Measurements from ENCODE around the gene CATSPERZ.
A peak's percentile ranks its signal among the peaks of the same experiment; 100 is the strongest.

The CATSPERZ gene

DNA sequence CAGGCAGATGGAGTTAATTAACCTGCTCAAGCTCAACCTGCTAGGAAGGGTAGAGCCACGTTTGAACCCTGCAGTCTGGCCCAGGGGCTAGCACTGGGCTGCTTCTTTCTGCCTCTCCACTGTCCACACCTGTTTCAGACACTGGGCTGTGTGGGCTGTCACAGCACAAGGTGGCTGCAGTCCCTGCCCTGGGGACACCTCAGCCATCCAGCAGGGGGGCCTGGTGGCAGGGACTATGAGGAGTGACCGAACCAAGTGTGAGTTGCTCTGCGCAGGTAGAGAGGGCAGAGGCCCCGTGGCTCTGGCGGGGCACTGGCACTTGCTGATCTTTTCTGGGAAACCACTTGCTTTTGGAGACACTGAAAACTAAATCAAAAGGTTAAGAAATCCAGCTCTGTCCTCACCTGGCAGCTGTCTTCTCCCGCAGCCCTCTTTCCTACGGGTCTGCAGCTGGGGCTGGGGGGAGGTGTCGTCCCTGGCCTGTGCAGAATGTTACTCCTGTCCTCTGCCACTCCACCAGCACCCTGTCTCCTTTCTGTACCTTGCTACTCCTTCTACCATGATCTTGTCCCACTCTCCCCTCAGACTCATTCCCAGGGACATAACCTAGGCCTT lies 21.5 kb upstream of the CATSPERZ start:
- no peaks in the 10 kb centered on the region for H3K27me3 ChIP-seq (ENCODE audit: control insufficient read depth, insufficient read depth, low read length)

GRCh38 chr11:64281957-64282770 lies 18.0 kb upstream of the CATSPERZ start:
- peaks cover 12% of the 10 kb centered on the region for H3K36me3 ChIP-seq (ENCODE audit: control insufficient read depth, insufficient read depth, low read length)
- no peak overlapping the region for H3K27ac ChIP-seq (ENCODE audit: low read depth, low read length)
- no peak overlapping the region for H3K4me3 ChIP-seq (ENCODE audit: low read depth, low read length)

More for the DNA sequence above, 21.5 kb upstream of the CATSPERZ start:
- peaks cover 20% of the 10 kb centered on the region for H3K36me3 ChIP-seq (ENCODE audit: control insufficient read depth, insufficient read depth, low read length)
- H3K27ac ChIP-seq (ENCODE audit: low read depth, low read length), result no peak overlapping the region
- no peaks in the 10 kb centered on the region for H3K9me3 ChIP-seq (ENCODE audit: control insufficient read depth, insufficient read depth, low read depth, low read length)
- peaks cover 14% of the 10 kb centered on the region; the same call in 1 of the 2 replicates for H3K4me1 ChIP-seq (ENCODE audit: control insufficient read depth, insufficient read depth, low read length)
- no peak overlapping the region for H3K4me3 ChIP-seq (ENCODE audit: low read depth, low read length)
- H3K9ac ChIP-seq (ENCODE audit: low read length), result no peak overlapping the region

GRCh38 chr11:64283092-64283491 lies 17.1 kb upstream of the CATSPERZ start:
- peaks cover 5% of the 10 kb centered on the region; the same call in 1 of the 2 replicates for H3K4me1 ChIP-seq (ENCODE audit: control insufficient read depth, insufficient read depth, low read length)
- H3K27ac ChIP-seq (ENCODE audit: low read depth, low read length), result no peak overlapping the region
- H3K4me3 ChIP-seq (ENCODE audit: low read depth, low read length), result no peak overlapping the region
- peak overlapping the region; percentile 35 for H3K9ac ChIP-seq (ENCODE audit: low read length)
- peaks cover 13% of the 10 kb centered on the region; the same call in 1 of the 2 replicates for H3K36me3 ChIP-seq (ENCODE audit: control insufficient read depth, insufficient read depth, low read length)
- H3K9me3 ChIP-seq (ENCODE audit: control insufficient read depth, insufficient read depth, low read depth, low read length), result no peaks in the 10 kb centered on the region
- 0 out of 2 replicates have a peak, but pooled peaks cover 1% of the 10 kb centered on the region for H3K27me3 ChIP-seq (ENCODE audit: control insufficient read depth, insufficient read depth, low read length)

More at GRCh38 chr11:64281957-64282770, 18.0 kb upstream of the CATSPERZ start:
- Histone ChIP-seq H3K4me1 (ENCODE audit: control insufficient read depth, insufficient read depth, low read length) (peaks cover 5% of the 10 kb centered on the region; the same call in 1 of the 2 replicates), H3K9ac (ENCODE audit: low read length) (no peak overlapping the region), H3K9me3 (ENCODE audit: control insufficient read depth, insufficient read depth, low read depth, low read length) (no peaks in the 10 kb centered on the region), H3K27me3 (ENCODE audit: control insufficient read depth, insufficient read depth, low read length) (no peaks in the 10 kb centered on the region)

- no peaks in the 10 kb centered on the region for H3K9me3 ChIP-seq (ENCODE audit: control insufficient read depth, insufficient read depth, low read depth, low read length)
- peak within 1 kb of the TSS; percentile 94 for H3K4me3 ChIP-seq (ENCODE audit: low read depth, low read length)
- peaks cover 12% of the 10 kb centered on the region for H3K27me3 ChIP-seq (ENCODE audit: control insufficient read depth, insufficient read depth, low read length)
- H3K4me1 ChIP-seq (ENCODE audit: control insufficient read depth, insufficient read depth, low read length), result peaks cover 5% of the 10 kb centered on the region; the same call in 1 of the 2 replicates
- peak within 1 kb of the TSS; percentile 60 for H3K9ac ChIP-seq (ENCODE audit: low read length)
- peaks cover 6% of the 10 kb centered on the region; the same call in 1 of the 2 replicates for H3K36me3 ChIP-seq (ENCODE audit: control insufficient read depth, insufficient read depth, low read length)
- H3K27ac ChIP-seq (ENCODE audit: low read depth, low read length), result peak within 1 kb of the TSS; percentile 56; the same call in 1 of the 2 replicates
Observed at GRCh38 chr11:64284048-64284961, 15.9 kb upstream of the CATSPERZ start, which contains the start of gene BAD. BAD (minus strand) TSS chr11:64284665; CDS start chr11:64284368, 297 bp downstream.

GRCh38 chr11:64284962-64285884 lies 14.9 kb upstream of the CATSPERZ start, which contains the start of gene GPR137:
GPR137 (plus strand) TSS chr11:64285848; CDS start chr11:64286525, 677 bp downstream.
- peaks cover 21% of the 10 kb centered on the region for H3K27me3 ChIP-seq (ENCODE audit: control insufficient read depth, insufficient read depth, low read length)
- no peaks in the 10 kb centered on the region for H3K9me3 ChIP-seq (ENCODE audit: control insufficient read depth, insufficient read depth, low read depth, low read length)
- H3K36me3 ChIP-seq (ENCODE audit: control insufficient read depth, insufficient read depth, low read length), result peaks cover 6% of the 10 kb centered on the region; the same call in 1 of the 2 replicates
- peak within 1 kb of the TSS; percentile 94 for H3K4me3 ChIP-seq (ENCODE audit: low read depth, low read length)
- peak within 1 kb of the TSS; percentile 56; the same call in 1 of the 2 replicates for H3K27ac ChIP-seq (ENCODE audit: low read depth, low read length)
- H3K4me1 ChIP-seq (ENCODE audit: control insufficient read depth, insufficient read depth, low read length), result peaks cover 5% of the 10 kb centered on the region; the same call in 1 of the 2 replicates
- H3K9ac ChIP-seq (ENCODE audit: low read length), result peak within 1 kb of the TSS; percentile 60

DNA sequence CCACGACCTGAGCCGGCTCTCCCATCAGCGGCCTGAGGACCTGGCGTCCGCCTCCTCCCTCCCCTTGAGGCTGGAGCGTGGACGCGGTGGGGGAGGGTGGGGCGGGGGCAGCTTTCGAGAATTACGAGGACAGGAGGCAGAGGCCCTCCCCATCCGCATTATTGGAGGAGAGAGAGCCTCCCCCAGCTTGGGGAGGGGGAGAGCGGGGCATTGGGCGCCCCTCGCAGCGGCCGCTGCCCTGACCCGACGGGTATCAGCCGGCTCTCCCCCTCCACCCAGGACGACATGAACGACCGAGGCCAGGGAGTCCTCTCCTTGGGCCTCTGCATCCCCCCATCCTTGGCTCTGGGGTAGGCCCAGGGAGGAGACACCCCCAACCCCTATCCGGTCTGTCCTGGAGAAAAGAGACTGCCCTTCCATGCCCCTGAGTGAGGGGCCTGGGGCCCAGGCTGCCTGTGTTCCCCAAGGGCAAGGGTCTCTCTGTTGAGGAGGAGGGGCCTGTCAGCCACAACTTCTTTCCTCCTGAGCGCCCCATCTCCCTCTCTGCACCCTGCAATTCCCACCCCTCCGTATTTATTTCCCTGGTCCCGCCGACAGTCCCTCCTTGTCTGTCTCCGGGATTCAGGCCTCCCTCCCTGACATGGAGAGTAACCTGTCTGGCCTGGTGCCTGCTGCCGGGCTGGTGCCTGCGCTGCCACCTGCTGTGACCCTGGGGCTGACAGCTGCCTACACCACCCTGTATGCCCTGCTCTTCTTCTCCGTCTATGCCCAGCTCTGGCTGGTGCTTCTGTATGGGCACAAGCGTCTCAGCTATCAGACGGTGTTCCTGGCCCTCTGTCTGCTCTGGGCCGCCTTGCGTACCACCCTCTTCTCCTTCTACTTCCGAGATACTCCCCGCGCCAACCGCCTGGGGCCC lies 14.0 kb upstream of the CATSPERZ start:
- no peak overlapping the region for H3K27ac ChIP-seq (ENCODE audit: low read depth, low read length)
- peaks cover 9% of the 10 kb centered on the region; the same call in 1 of the 2 replicates for H3K4me1 ChIP-seq (ENCODE audit: control insufficient read depth, insufficient read depth, low read length)
- peaks cover 30% of the 10 kb centered on the region for H3K27me3 ChIP-seq (ENCODE audit: control insufficient read depth, insufficient read depth, low read length)
- H3K9me3 ChIP-seq (ENCODE audit: control insufficient read depth, insufficient read depth, low read depth, low read length), result no peaks in the 10 kb centered on the region
- H3K36me3 ChIP-seq (ENCODE audit: control insufficient read depth, insufficient read depth, low read length), result peaks cover 6% of the 10 kb centered on the region; the same call in 1 of the 2 replicates
- H3K4me3 ChIP-seq (ENCODE audit: low read depth, low read length), result peak overlapping the region; percentile 94
- peak overlapping the region; percentile 53 for H3K9ac ChIP-seq (ENCODE audit: low read length)

DNA sequence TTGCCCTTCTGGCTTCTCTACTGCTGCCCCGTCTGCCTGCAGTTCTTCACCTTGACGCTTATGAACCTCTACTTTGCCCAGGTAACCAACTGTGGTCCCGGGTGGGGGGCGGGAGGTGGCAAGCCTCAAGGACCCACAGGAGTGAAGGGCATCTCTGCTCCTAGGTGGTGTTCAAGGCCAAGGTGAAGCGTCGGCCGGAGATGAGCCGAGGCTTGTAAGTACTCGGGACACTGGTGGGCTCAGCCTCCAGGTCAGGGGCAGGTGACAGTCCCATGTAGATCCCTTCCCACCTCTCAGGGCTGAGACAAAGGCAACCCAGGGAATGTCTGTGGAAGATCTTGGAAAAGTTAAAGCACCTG lies 13.4 kb upstream of the CATSPERZ start:
- H3K9ac ChIP-seq (ENCODE audit: low read length), result no peak overlapping the region
- H3K4me3 ChIP-seq (ENCODE audit: low read depth, low read length), result no peak overlapping the region
- H3K27me3 ChIP-seq (ENCODE audit: control insufficient read depth, insufficient read depth, low read length), result peaks cover 36% of the 10 kb centered on the region
- no peak overlapping the region for H3K27ac ChIP-seq (ENCODE audit: low read depth, low read length)
- H3K36me3 ChIP-seq (ENCODE audit: control insufficient read depth, insufficient read depth, low read length), result peaks cover 6% of the 10 kb centered on the region; the same call in 1 of the 2 replicates
- H3K4me1 ChIP-seq (ENCODE audit: control insufficient read depth, insufficient read depth, low read length), result peaks cover 9% of the 10 kb centered on the region; the same call in 1 of the 2 replicates
- H3K9me3 ChIP-seq (ENCODE audit: control insufficient read depth, insufficient read depth, low read depth, low read length), result no peaks in the 10 kb centered on the region

GRCh38 chr11:64287676-64288352 lies 12.3 kb upstream of the CATSPERZ start:
- peaks cover 47% of the 10 kb centered on the region for H3K27me3 ChIP-seq (ENCODE audit: control insufficient read depth, insufficient read depth, low read length)
- H3K9me3 ChIP-seq (ENCODE audit: control insufficient read depth, insufficient read depth, low read depth, low read length), result no peaks in the 10 kb centered on the region
- H3K4me3 ChIP-seq (ENCODE audit: low read depth, low read length), result no peak overlapping the region
- H3K27ac ChIP-seq (ENCODE audit: low read depth, low read length), result no peak overlapping the region
- 0 out of 2 replicates have a peak, but pooled peaks cover 2% of the 10 kb centered on the region for H3K36me3 ChIP-seq (ENCODE audit: control insufficient read depth, insufficient read depth, low read length)
- H3K4me1 ChIP-seq (ENCODE audit: control insufficient read depth, insufficient read depth, low read length), result peaks cover 9% of the 10 kb centered on the region; the same call in 1 of the 2 replicates
- no peak overlapping the region for H3K9ac ChIP-seq (ENCODE audit: low read length)

Measured in HUES6 (cell line).